Natural killer cell (primary cell): ENCODE data around the gene IFNAR2. TPM values are rescaled to one million over a fixed set of nuclear protein-coding genes. Genes with fewer than 3 reads are reported as not detected.
A peak's percentile ranks its signal among the peaks of the same experiment; 100 is the strongest.

Experiments used
- ATAC-seq, 3 donors: fragments of 150-1000 bp in 2 of 3; fragments of 200-7000 bp in 1 of 3; cut with Tn5 transposase; 1 replicate in 1 of 3; 2 replicates in 2 of 3; pipeline ENCODE4 v1.10.0; 2021; ENCODE audit warnings: mild to moderate bottlenecking in 2 of 3, moderate library complexity in 2 of 3
- DNase-seq, 2 donors: peaks; one replicate each; pipeline versions ENCODE4 v3.0.0 to v3.0.0-alpha.2; 2013 to 2021; ENCODE audit warnings: mixed read lengths in 1 of 2
- H3K27ac ChIP-seq: one replicate; pipeline ENCODE4 v1.5.1; 2013; ENCODE audit warnings: mild to moderate bottlenecking, low read length
- H3K27me3 ChIP-seq: one replicate; pipeline ENCODE4 v1.6.1; 2013; ENCODE audit warnings: low read length; ENCODE audit not compliant: control insufficient read depth, insufficient read depth
- H3K36me3 ChIP-seq: one replicate; pipeline ENCODE4 v1.6.1; 2013; ENCODE audit warnings: low read length; ENCODE audit not compliant: control insufficient read depth, insufficient read depth
- H3K4me1 ChIP-seq: one replicate; pipeline ENCODE4 v1.6.1; 2013; ENCODE audit warnings: low read length; ENCODE audit not compliant: control insufficient read depth, insufficient read depth
- H3K4me3 ChIP-seq: one replicate; pipeline ENCODE4 v1.5.1; 2013; ENCODE audit warnings: low read length
- H3K9me3 ChIP-seq: one replicate; pipeline ENCODE4 v1.6.1; 2013; ENCODE audit warnings: low read length; ENCODE audit not compliant: control insufficient read depth, insufficient read depth
- H3K27ac Mint-ChIP-seq, 2 donors: one replicate each; pipeline ENCODE4 v1.8.0; 2022; ENCODE audit warnings: mild to moderate bottlenecking in 2 of 2, mixed read lengths in 2 of 2, moderate library complexity in 1 of 2
- H3K27me3 Mint-ChIP-seq, 2 donors: one replicate each; pipeline ENCODE4 v1.8.0; 2022; ENCODE audit warnings: low read depth in 2 of 2, mixed read lengths in 2 of 2
- H3K36me3 Mint-ChIP-seq: one replicate; pipeline ENCODE4 v1.8.0; 2022; ENCODE audit warnings: mixed read lengths
- H3K4me1 Mint-ChIP-seq, 2 donors: one replicate each; pipeline ENCODE4 v1.8.0; 2022; ENCODE audit warnings: mixed read lengths in 2 of 2
- H3K4me3 Mint-ChIP-seq: one replicate; pipeline ENCODE4 v1.8.0; 2022; ENCODE audit warnings: mild to moderate bottlenecking, moderate library complexity, mixed read lengths
- H3K9me3 Mint-ChIP-seq, 2 donors: one replicate each; pipeline ENCODE4 v1.8.0; 2022; ENCODE audit warnings: mixed read lengths in 2 of 2
- CTCF ChIP-seq: fragments of 200-600 bp; IDR thresholded peaks from one replicate; pipeline ENCODE4 v1.8.0; 2022; ENCODE audit warnings: antibody characterized with exemption
- WGBS: methylation state at CpG from one replicate; pipeline ENCODE4 v1.1.7; 2013; ENCODE audit warnings: missing lambda C conversion rate; ENCODE audit not compliant: insufficient coverage; 5-methylcytosine and 5-hydroxymethylcytosine counted together
- intact Hi-C: fragments of 100-400 bp; cut with micrococcal nuclease; formaldehyde crosslinking; loops from one replicate; pipeline ENCODE4 v1.14.2; 2022
- total RNA-seq, 4 donors: library from RNA; stranded (reverse); fragments of 120-200 nt in 1 of 4; gene quantifications; one replicate each; pipeline versions ENCODE4 v1.2.3 to v1.2.4, GENCODE V29; 2013 to 2022

IFNAR2 gene
- total RNA-seq, 3 donors from 2014 or later (not counting 1 experiment from before 2014, with no cell fraction given) = 65.4 to 105 (median 70.9) TPM

- H3K27ac ChIP-seq = no peak overlapping the region
- peaks cover 58 to 63% of the 10 kb centered on the region in 2 donors for H3K4me1 Mint-ChIP-seq
Measured at GRCh38 chr21:33257094-33257803, 27.5 kb downstream of the IFNAR2 start.

GRCh38 chr21:33258475-33258874, 28.7 kb downstream of the IFNAR2 start:
- intact Hi-C loops = no loop called here
- no peak for TF ChIP-seq CTCF
- H3K9me3 Mint-ChIP-seq = no peaks in the 10 kb centered on the region
- WGBS = 97% methylated on average over 9 of the region's 9 CpGs
- H3K36me3 Mint-ChIP-seq = peaks cover 12% of the 10 kb centered on the region
- peaks cover 68% of the 10 kb centered on the region for H3K36me3 ChIP-seq
- no peak overlapping the region for H3K27ac ChIP-seq
- H3K27ac Mint-ChIP-seq = peak overlapping the region; percentile 9 to 53
- H3K4me3 Mint-ChIP-seq = no peak overlapping the region
- H3K4me1 ChIP-seq = peaks cover 40% of the 10 kb centered on the region
- H3K27me3 Mint-ChIP-seq = no peaks in the 10 kb centered on the region
- no peak overlapping the region for H3K4me3 ChIP-seq
- no peaks in the 10 kb centered on the region for H3K27me3 ChIP-seq
- DNase-seq (no peak), ATAC-seq (no peak)
- peaks cover 58 to 63% of the 10 kb centered on the region in 2 donors for H3K4me1 Mint-ChIP-seq
- no peaks in the 10 kb centered on the region for H3K9me3 ChIP-seq

More at GRCh38 chr21:33257094-33257803, 27.5 kb downstream of the IFNAR2 start:
- Mint-ChIP-seq H3K36me3 (peaks cover 24% of the 10 kb centered on the region), H3K27me3 (no peaks in the 10 kb centered on the region), H3K27ac (peak overlapping the region; percentile 74 to 75), H3K4me3 (no peak overlapping the region), H3K9me3 (no peaks in the 10 kb centered on the region)
- TF ChIP-seq CTCF = no peak
- no peak for ATAC-seq
- Histone ChIP-seq H3K4me3 (no peak overlapping the region), H3K27me3 (no peaks in the 10 kb centered on the region), H3K9me3 (no peaks in the 10 kb centered on the region), H3K36me3 (peaks cover 73% of the 10 kb centered on the region), H3K4me1 (peaks cover 28% of the 10 kb centered on the region)
- no peak for DNase-seq
- 93% methylated on average over 18 of the region's 18 CpGs for WGBS
- intact Hi-C loops = no loop called here

GRCh38 chr21:33259428-33259827, 29.7 kb downstream of the IFNAR2 start:
- no peak for DNase-seq
- peak overlapping the region; percentile 17 for H3K4me3 Mint-ChIP-seq
- no peaks in the 10 kb centered on the region for H3K9me3 ChIP-seq
- no CpG with 5 or more reads among the region's 2 CpGs for WGBS
- H3K27ac Mint-ChIP-seq = peak overlapping the region; percentile 9 to 53
- H3K27me3 Mint-ChIP-seq = no peaks in the 10 kb centered on the region
- intact Hi-C loops = no loop called here
- peaks cover 43% of the 10 kb centered on the region for H3K4me1 ChIP-seq
- no peak overlapping the region for H3K4me3 ChIP-seq
- no peak for ATAC-seq
- TF ChIP-seq CTCF = no peak
- H3K4me1 Mint-ChIP-seq = peaks cover 60 to 62% of the 10 kb centered on the region in 2 donors
- H3K36me3 Mint-ChIP-seq = peaks cover 12% of the 10 kb centered on the region
- no peaks in the 10 kb centered on the region for H3K27me3 ChIP-seq
- H3K36me3 ChIP-seq = peaks cover 66% of the 10 kb centered on the region
- no peaks in the 10 kb centered on the region for H3K9me3 Mint-ChIP-seq
- peak overlapping the region; percentile 27 for H3K27ac ChIP-seq
